Mesothelial cell of epicardium (in vitro differentiated cells): ENCODE results near the gene ALDH3A1. TPM values are rescaled to one million over a fixed set of nuclear protein-coding genes. Genes with fewer than 3 reads are reported as not detected.
A peak's percentile ranks its signal among the peaks of the same experiment; 100 is the strongest.

Source experiments
- DNase-seq, 2 experiments: peaks; one replicate each; pipeline ENCODE4 v3.0.0; 2021; ENCODE audit warnings: low spot score in 2 of 2; ENCODE audit not compliant: unreplicated experiment in 2 of 2
- H3K27ac Mint-ChIP-seq: 2 replicates; pipeline ENCODE4 v1.8.0; 2021; ENCODE audit warnings: mixed read lengths
- H3K27me3 Mint-ChIP-seq: 2 replicates; pipeline ENCODE4 v1.8.0; 2021; ENCODE audit warnings: low read depth, mixed read lengths
- H3K36me3 Mint-ChIP-seq: 2 replicates; pipeline ENCODE4 v1.8.0; 2021; ENCODE audit warnings: mixed read lengths
- H3K4me1 Mint-ChIP-seq: 2 replicates; pipeline ENCODE4 v1.8.0; 2021; ENCODE audit warnings: mixed read lengths
- H3K4me3 Mint-ChIP-seq: 2 replicates; pipeline ENCODE4 v1.8.0; 2021; ENCODE audit warnings: mild to moderate bottlenecking, moderate library complexity, mixed read lengths
- H3K9me3 Mint-ChIP-seq: 2 replicates; pipeline ENCODE4 v1.8.0; 2021; ENCODE audit warnings: mixed read lengths
- CTCF ChIP-seq: fragments of 200-600 bp; sonication (generic); IDR thresholded peaks from one replicate; pipeline ENCODE4 v1.5.0; 2021; ENCODE audit warnings: antibody characterized with exemption; ENCODE audit not compliant: unreplicated experiment
- total RNA-seq: library from RNA; stranded (reverse); gene quantifications from 3 replicates; pipeline ENCODE4 v1.2.1, GENCODE V29; 2021

ALDH3A1 gene
- total RNA-seq, 1 donor from 2014 or later = 0.69 TPM

- no peaks in the 10 kb centered on the region for H3K9me3 Mint-ChIP-seq
- TF ChIP-seq CTCF = no peak
- no peak overlapping the region for H3K4me3 Mint-ChIP-seq
- H3K27ac Mint-ChIP-seq = no peak overlapping the region
- no peaks in the 10 kb centered on the region for H3K4me1 Mint-ChIP-seq
- DNase-seq = no peak
- H3K36me3 Mint-ChIP-seq = no peaks in the 10 kb centered on the region
- H3K27me3 Mint-ChIP-seq = no peaks in the 10 kb centered on the region
Observed at GRCh38 chr17:19713462-19713861, 34.6 kb downstream of the ALDH3A1 start.

GRCh38 chr17:19712436-19713004, 35.6 kb downstream of the ALDH3A1 start:
- Mint-ChIP-seq H3K27ac (no peak overlapping the region), H3K4me1 (peaks cover 1% of the 10 kb centered on the region), H3K4me3 (no peak overlapping the region), H3K36me3 (no peaks in the 10 kb centered on the region), H3K9me3 (no peaks in the 10 kb centered on the region), H3K27me3 (no peaks in the 10 kb centered on the region)
- TF ChIP-seq CTCF = no peak
- no peak for DNase-seq

GRCh38 chr17:19709841-19710240, 38.3 kb downstream of the ALDH3A1 start:
- Mint-ChIP-seq H3K27me3 (no peaks in the 10 kb centered on the region), H3K4me3 (no peak overlapping the region), H3K4me1 (peaks cover 17% of the 10 kb centered on the region), H3K9me3 (no peaks in the 10 kb centered on the region), H3K27ac (no peak overlapping the region), H3K36me3 (no peaks in the 10 kb centered on the region)
- TF ChIP-seq CTCF = no peak
- DNase-seq = no peak

- Mint-ChIP-seq H3K27ac (peak overlapping the region; percentile 2), H3K4me1 (peaks cover 28% of the 10 kb centered on the region), H3K9me3 (no peaks in the 10 kb centered on the region), H3K4me3 (no peak overlapping the region), H3K36me3 (no peaks in the 10 kb centered on the region), H3K27me3 (no peaks in the 10 kb centered on the region)
- TF ChIP-seq CTCF = no peak
- no peak for DNase-seq
Observed at GRCh38 chr17:19708431-19709175, 39.5 kb downstream of the ALDH3A1 start.

GRCh38 chr17:19707728-19708221, 40.3 kb downstream of the ALDH3A1 start:
- no peaks in the 10 kb centered on the region for H3K9me3 Mint-ChIP-seq
- no peak for TF ChIP-seq CTCF
- no peaks in the 10 kb centered on the region for H3K36me3 Mint-ChIP-seq
- DNase-seq = no peak
- H3K4me1 Mint-ChIP-seq = peaks cover 36% of the 10 kb centered on the region
- H3K27ac Mint-ChIP-seq = no peak overlapping the region
- H3K4me3 Mint-ChIP-seq = no peak overlapping the region
- no peaks in the 10 kb centered on the region for H3K27me3 Mint-ChIP-seq
